ENCODE measurements around the gene SELENOS. TPM values are rescaled to one million over a fixed set of nuclear protein-coding genes. Genes with fewer than 3 reads are reported as not detected.

SELENOS gene
- total RNA-seq, 1 donor from 2014 or later = 68.0 TPM

DNA sequence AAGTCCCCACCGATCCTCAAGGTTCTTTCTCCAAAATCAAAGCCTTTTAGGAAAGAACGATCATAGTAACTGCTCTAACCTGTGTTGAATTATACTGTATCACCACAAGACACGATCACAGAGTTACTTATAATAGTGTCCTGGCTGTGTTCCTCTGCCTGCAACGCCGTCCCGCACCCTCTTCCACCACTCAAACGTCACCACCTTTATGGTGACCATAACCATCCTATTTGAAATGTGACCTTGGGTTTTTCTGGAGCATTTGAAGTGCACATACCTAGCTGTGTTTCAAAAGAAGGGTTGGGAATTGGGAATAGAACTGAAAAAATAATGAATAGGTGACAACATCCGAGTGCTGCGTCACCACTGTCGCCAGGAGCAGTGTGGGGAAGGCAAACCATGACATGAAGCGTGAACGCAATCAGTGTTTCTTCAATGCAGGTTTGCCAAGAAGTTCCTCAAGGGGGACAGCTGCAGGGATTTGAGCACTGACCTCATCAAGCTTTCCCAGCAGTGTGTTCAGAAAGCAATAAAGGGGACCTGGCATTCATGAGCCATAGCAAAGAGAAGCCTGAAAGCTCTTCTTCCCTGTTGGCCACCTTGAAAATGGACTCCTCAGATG is 769 bp upstream of the SELENOS start:
- DNase-seq (ENCODE audit: low read depth) = peak; percentile 70

DNA sequence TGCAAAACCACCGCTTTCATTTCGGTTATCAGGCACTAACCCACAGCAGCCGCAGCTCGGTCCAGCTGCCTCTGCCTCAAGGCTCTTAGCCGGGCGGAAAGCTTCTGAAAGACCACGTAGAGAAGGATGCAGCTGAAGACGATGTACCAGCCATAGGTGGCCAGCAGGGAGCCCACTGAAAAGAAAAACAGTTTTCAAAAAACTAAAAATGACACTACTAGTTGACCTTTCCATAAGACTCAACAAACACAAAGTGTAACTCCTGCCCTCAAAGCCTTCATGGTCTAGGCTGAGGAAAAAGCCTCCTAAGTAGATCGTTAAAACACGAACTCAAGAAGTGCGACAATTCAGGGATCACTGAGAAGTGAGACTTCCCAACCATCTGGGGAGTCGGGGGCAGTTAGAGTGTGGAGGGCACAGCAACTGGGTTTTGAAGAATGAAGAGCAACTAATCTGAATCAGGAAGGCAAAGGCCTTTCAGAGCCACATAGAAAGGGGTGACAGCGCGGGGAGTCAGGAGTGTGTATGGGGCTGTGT is 716 bp downstream of the SELENOS start:
- DNase-seq (ENCODE audit: low read depth) = peak; percentile 57

GRCh38 chr15:101275018-101275417 is 2.3 kb downstream of the SELENOS start:
- DNase-seq (ENCODE audit: low read depth) = no peak

DNA sequence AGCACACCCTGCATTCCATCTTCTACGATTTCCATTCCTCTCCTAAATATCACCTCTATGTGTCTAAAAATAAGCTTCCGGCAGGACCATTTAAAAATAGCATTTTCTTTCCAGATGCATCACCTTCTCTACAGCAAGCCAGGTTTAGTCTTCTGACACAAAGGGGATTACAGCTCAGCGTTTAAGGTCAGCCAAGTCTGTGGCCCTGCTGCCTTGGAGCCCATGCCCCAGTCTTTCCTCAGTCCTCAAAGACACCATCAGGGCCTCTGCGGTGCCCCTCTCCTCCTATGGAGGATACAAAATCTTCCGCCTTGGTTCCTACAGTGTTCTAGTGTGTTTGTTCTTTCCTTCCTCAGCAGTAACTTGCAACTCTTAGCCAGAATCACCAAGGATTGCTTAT is 3.8 kb downstream of the SELENOS start:
- no peak for DNase-seq (ENCODE audit: low read depth)

DNA sequence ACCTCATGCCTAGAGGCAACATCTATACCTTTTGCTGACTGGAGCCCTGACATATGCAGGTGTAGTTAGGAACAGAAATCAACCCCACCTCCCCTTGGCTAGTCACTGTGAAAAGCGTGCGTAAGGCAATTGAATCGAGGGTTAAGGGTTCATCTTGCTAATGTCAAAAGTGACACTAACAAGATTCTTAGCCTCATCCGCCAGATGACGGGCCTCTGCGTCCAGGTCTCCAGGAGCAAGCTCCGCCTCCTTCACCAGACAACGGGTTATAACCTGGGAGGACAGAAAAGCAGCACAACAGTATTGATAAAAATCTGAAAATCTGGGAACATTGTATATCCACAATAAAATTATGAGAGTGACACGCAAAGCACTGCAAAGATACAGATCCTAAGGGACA is 4.7 kb downstream of the SELENOS start:
- DNase-seq (ENCODE audit: low read depth) = no peak

DNA sequence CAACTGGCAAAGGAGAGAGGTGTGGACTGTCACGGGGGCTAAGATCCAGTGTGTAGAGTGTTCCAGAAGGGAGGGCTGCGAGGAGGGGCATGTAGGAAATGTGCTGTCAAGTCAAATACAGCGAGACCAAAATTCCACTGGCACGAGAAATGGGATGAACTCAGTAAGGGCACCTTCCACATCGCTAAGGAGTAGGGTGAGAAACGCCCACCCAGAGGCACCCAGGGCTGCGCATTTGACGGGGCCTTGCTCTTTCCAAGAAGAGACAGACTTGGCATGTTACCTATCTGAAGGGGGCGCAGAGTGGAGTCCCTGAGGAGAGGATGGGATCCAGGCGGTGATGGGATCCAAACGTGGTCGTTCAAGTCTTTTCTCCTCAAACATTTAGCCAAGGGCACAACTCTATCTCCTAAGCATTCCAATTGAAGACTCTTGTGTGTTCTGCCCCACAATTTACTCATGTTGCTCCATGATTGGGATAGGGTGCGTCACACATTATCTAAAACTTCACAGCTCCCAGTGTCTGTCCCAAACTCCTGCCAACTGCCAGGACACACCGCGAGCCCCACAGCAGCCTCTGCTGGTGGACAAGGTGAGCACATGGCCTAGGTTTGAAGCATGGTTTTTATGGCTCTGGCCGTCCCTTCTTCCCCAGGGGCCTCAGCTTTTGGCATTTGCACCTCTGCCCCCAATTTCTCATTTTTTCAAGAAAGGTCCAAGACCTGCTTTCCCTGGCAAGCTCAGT is 7.6 kb downstream of the SELENOS start:
- no peak for DNase-seq (ENCODE audit: low read depth)

- DNase-seq (ENCODE audit: low read depth) = peak; percentile 81
These were observed 9.8 kb downstream of the SELENOS start for GRCh38 chr15:101267320-101268104.

DNA sequence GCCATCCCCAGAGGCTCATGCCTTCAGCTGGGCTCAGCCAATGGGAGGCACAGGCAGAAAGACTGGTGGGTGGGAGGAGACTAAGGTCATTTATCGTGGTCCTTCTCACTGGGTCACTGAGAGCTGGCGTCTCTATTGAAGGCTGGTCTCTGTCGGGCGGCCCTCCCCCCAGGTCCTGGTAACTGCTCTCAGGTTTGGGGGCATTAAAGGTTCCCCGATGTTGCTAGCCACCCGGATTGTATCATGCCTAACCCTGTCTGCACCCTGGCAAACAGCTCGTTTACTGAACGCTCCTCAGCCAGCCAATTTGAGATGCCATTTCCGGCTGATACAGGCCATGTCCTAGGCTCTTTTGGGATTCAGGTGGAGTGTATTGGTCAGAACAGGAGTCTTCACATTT is 10.5 kb downstream of the SELENOS start:
- DNase-seq (ENCODE audit: low read depth) = no peak

DNA sequence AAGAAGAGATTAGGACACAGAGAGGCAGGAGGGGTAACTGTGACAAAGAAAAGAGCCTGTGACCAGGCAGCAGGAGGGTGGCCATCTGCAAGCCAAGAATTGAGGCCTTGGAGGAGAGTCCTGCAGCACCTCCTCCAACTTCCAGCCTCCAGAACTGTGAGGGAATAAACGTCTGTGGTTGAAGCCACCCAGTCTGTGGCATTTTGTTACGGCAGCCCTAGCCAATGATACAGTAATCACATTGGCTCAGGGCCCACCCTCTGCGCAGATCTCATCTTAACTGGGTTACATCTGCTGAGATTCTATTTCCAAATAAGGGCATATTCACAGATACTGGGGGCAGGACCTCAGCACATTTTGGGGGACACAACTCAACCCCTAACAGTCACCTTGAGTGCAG is 11.3 kb downstream of the SELENOS start:
- DNase-seq (ENCODE audit: low read depth) = no peak

GRCh38 chr15:101264911-101265641 is 12.2 kb downstream of the SELENOS start:
- no peak for DNase-seq (ENCODE audit: low read depth)

DNA sequence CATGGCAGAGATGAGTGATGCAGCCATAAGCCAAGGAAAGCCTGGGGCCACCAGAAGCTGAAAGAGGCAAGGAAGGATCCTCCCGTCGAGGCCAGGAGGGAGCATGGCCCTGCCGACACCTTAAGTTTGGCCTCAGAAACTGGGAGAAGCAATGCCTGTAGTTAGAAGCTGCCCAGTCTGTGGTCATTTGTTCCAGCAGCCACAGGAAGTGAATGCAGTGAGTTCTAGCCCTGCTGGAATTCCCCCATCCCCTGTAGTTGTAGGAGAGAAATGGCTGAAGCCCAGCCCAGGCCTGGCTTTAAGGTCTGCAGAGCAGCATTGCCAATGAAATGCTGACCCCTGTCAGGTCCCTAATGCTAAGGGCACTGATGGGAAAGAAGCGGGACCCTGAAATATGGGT is 13.3 kb downstream of the SELENOS start:
- no peak for DNase-seq (ENCODE audit: low read depth)

GRCh38 chr15:101262551-101262950 is 14.7 kb downstream of the SELENOS start:
- no peak for DNase-seq (ENCODE audit: low read depth)

DNA sequence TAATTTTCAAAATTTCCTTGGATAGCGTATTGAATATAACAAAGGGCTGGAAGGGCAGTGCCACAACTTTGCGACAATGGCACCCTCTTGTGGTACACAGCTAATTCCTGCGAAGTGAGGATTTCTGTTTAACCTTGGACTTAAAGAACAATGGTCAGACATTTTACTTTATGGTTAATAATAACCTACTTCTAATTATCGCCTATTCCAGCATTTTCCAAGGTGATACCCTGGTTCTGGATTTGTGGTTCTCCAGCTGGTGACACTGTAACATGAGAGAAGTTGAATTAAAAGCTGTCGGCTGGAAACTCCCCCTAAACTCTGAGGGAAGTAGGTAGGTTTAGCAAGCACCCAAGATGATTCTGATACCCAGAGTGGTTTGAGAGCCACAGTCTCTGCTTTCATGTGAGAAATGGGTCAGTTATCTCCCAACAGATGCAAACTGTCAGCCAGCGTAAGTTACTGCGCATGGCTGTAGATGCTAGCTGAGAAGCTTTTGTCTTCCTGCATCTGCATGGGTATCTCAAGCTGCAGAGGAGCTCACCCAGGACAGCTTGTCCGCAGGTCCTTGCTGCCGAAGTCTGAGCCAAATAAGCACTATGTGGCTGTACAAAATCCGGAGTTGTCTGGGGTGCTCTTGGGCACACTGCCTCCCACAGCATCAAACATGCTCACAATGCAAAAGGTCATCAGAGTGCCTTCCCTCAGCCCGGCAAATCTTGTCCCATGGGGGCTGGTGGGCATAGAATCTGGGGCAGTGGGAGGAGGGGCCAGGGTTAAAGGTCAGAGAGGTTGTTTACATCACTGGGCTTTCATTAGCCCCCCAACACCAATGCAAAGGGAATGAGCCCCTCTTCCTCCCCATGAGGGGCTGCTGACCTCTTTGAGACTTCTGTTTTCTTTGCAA is 18.8 kb downstream of the SELENOS start:
- DNase-seq (ENCODE audit: low read depth) = peak; percentile 73

- no peak for DNase-seq (ENCODE audit: low read depth)
These were observed 20.5 kb downstream of the SELENOS start for GRCh38 chr15:101256757-101257156.

- DNase-seq (ENCODE audit: low read depth) = no peak
These were observed 21.6 kb downstream of the SELENOS start for GRCh38 chr15:101255615-101256241.

GRCh38 chr15:101255051-101255395 is 22.3 kb downstream of the SELENOS start:
- DNase-seq (ENCODE audit: low read depth) = no peak

- no peak for DNase-seq (ENCODE audit: low read depth)
These were observed 22.9 kb downstream of the SELENOS start for GRCh38 chr15:101254157-101255050.

DNA sequence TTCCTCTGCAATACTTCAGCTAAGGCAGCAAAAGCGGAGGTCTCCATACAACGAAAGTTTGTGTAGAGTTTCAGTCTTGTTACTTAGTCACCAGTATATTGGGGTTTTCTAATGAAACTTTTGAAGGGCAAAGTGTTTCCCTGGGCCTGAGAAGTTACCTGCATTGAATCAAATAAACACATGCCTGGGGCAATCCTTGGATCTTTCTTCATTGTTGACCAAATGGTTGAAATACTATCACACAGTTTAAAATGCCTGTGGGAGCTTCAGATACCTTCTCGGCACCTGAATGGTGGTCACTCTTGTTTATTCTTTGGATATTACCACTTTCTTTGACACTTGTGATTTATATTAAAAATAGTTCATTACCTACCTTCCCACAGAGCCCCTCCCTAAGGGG is 24.4 kb downstream of the SELENOS start:
- no peak for DNase-seq (ENCODE audit: low read depth)
